Fibroblast of villous mesenchyme (primary cell): ENCODE data around the gene FAM229B. TPM values are rescaled to one million over a fixed set of nuclear protein-coding genes. Genes with fewer than 3 reads are reported as not detected.
"Not testable (repeated sequence)": the region's sequence is repeated elsewhere in the genome, so short reads cannot be mapped to it uniquely, and the experiment has no call there.

ENCODE experiments used
- DNase-seq: peaks from one replicate; pipeline ENCODE4 v3.0.0-alpha.2; 2010; ENCODE audit warnings: low read depth
- H3K4me3 ChIP-seq: 2 replicates; pipeline ENCODE4 v1.5.1; 2011; ENCODE audit warnings: low read depth, mild to moderate bottlenecking, low read length
- total RNA-seq: library from RNA; depleted of rRNA; stranded (reverse); fragments of >200 nt; gene quantifications from 2 replicates; pipeline ENCODE4 v1.2.3, GENCODE V29; 2012
- TF ChIP-seq, protein P1 (sequence below): IDR thresholded peaks from 2 replicates; pipeline ENCODE4 v1.5.1; 2012; ENCODE audit warnings: low read depth, mild to moderate bottlenecking, low read length; ENCODE audit not compliant: insufficient read depth

The FAM229B gene
- total RNA-seq, 1 donor = 8.6 TPM

DNA sequence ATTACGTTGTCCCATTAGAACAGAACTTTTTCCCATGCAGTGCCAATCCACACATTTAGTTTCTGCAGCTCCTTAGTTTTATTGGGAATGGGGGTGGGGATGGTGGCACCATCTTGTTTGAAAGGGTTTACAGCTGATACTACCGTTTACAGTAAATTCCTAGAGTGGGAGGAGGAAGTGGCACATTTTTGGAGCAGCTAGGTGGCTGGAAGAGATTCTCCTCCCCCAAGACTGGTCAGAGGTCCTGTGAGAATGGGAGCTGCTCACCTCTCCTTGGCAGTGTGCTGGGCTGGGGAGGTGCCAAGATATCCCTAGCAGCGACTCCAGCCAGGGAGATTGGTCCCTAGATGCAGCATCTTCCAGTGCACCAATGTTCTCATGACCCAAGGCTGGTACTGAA, 45.9 kb upstream of the FAM229B start:
- TF ChIP-seq, protein P1, sequence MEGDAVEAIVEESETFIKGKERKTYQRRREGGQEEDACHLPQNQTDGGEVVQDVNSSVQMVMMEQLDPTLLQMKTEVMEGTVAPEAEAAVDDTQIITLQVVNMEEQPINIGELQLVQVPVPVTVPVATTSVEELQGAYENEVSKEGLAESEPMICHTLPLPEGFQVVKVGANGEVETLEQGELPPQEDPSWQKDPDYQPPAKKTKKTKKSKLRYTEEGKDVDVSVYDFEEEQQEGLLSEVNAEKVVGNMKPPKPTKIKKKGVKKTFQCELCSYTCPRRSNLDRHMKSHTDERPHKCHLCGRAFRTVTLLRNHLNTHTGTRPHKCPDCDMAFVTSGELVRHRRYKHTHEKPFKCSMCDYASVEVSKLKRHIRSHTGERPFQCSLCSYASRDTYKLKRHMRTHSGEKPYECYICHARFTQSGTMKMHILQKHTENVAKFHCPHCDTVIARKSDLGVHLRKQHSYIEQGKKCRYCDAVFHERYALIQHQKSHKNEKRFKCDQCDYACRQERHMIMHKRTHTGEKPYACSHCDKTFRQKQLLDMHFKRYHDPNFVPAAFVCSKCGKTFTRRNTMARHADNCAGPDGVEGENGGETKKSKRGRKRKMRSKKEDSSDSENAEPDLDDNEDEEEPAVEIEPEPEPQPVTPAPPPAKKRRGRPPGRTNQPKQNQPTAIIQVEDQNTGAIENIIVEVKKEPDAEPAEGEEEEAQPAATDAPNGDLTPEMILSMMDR = no peak
- DNase-seq = no peak
- H3K4me3 ChIP-seq = no peak overlapping the region

DNA sequence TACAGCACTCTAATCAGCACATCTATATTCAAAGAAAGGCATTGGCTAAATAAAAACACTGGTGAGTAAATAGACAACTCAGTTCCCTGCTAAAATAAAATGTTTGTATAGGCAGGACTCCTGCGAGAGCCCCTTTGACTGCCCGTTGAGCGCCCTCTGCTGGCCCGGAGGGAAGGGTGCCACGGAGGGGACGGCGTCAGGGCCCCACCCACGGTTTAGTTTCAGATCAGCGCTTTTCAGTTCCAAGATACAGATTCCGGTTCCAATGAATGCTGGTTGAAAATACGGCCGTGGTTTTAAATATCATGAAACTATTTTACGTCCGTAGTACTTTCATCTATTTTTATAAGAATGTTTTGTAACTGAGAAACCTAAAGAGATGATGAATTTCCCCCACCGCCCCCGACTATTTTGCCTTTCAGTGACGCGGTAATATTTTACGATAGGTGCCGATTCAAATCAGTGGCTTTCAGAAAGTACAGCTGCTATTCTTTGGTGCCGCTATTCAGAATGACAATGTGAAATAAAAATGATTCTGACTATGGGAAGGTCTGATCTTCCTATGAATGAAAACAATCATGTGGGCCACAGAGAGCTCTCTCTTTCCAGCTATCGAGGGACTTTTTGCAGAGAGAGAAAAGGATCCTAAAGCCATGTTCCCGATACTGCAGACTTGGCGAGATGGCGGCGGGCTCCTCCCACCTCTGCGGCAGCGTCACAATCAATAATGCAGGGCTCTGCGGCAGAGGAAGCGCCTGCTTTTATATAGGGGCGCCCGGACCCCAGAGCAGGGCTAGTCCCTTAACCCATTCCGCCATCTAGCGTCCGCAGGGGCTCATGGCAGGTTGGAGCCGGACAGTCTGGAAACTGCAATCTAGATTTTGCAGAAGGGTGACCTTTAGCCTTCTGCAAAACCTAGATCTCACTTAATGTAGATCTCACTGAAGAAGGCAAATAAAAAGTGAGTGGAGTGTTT, 44.1 kb upstream of the FAM229B start:
- peak; percentile 94 for DNase-seq
- TF ChIP-seq, protein P1 = peak; percentile 95

DNA sequence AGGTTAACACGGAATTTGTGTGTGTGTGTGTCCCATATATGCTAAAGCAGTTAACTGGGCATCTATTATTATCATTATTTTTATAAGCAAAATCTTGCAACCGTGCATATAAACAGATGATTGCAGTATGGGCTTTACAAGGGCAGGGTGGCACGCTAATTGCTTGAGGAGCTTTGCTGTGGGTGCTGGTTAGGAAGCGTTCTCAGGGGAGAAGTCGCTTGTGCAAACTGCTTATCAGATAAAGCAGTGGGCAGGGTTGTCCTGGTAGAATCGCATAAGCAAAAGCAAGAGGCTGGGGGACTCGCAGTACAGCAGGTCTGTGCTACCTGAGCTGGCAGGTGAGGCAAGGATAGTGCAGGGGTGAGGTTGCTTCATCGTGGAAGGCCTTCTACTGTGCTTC, 43.2 kb upstream of the FAM229B start:
- TF ChIP-seq, protein P1 = no peak
- no peak for DNase-seq
- no peak overlapping the region for H3K4me3 ChIP-seq

More for the DNA sequence above, 44.1 kb upstream of the FAM229B start:
- peak overlapping the region; percentile 79 for H3K4me3 ChIP-seq

DNA sequence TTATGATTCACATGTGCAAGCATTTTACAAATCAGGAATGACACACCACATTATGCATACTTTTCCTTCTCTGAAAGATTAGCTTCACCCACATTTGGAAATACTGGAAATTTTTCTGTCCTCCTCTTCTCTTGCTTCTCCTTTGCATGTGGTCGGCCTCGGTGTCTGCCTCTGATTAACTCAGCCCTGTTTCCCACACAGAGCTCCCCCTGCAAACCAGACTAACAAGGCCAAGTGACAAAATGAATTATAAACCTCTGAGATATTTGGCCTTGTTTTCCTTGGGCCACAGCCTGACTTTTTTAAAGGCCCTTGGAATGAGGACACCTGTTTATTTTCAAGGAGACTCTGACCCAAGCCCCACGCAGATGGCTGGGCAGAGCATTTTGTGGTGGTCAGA, 42.5 kb upstream of the FAM229B start:
- H3K4me3 ChIP-seq = no peak overlapping the region
- DNase-seq = peak; percentile 82
- TF ChIP-seq, protein P1 = no peak

DNA sequence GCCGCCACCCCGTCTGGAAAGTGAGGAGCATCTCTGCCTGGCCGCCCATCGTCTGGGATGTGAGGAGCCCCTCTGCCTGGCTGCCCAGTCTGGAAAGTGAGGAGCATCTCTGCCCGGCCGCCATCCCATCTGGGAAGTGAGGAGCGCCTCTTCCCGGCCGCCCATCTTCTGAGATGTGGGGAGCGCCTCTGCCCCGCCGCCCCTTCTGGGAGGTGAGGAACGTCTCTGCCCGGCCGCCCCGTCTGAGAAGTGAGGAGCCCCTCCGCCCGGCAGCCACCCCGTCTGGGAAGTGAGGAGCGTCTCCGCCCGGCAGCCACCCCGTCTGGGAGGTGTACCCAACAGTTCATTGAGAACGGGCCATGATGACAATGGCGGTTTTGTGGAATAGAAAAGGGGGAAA, 39.9 kb upstream of the FAM229B start:
- not testable (repeated sequence) for DNase-seq, H3K4me3 ChIP-seq

DNA sequence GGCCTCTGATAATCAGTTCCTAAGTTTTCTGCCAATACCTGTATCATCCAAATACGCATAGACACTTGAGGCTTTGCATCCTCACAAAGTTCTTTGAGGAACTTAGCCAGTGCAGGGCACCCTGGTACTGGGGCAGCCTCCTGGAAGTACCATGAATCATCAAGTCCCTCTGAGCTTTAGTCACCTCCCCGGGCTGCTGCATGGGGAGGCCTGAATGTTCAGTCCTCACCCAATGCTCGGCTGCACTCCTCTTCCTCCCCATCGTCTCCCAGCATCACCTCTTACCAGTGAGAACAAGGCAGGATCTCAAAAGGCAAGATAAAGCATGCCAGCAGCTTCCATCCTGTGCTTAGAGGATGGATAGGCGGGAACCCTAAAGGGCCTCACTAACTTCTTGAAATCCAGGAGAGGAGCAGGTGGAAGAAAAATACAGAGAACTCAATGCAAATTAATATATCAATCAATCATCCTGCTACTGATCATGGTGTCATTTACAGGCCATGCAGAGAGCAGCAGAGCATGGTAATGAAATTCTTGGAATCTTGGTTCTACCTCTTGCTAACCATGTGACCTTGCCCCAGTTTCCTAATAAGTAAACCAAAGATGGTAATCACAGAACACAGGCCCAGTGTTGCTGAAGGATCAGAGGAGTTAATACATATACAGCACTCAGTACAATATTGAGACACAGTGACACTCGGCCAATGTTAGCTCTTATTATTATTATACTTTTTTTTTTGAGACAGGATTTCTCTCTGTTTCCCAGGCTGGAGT, 38.2 kb upstream of the FAM229B start:
- TF ChIP-seq, protein P1 = no peak
- DNase-seq = no peak
- H3K4me3 ChIP-seq = no peak overlapping the region

DNA sequence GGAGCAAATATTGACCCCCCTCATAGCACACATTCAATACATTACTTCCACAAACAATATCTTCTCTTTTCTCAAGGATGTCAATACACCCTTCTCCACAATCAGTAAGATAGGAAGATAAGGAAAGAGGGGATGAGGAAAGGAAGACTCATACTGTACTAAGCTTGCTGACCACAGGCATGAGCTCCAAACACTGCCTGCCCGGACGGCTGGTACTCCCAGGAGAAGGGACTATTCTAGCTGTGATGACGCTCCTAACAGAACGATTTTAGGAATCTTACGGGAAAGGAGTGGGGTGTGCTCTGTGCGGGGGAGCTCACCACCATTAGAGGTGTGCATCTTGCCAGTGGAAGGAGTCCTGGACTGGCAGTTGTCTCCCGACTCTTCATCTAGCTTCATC, 37.4 kb upstream of the FAM229B start:
- H3K4me3 ChIP-seq = no peak overlapping the region
- no peak for DNase-seq
- TF ChIP-seq, protein P1 = no peak
